GM18868 (cell line): ENCODE measurements around the gene CCDC178.
A peak's percentile ranks its signal among the peaks of the same experiment; 100 is the strongest.
"Not testable (repeated sequence)": the region's sequence is repeated elsewhere in the genome, so short reads cannot be mapped to it uniquely, and the experiment has no call there.

Source experiments
- ATAC-seq: cut with Tn5 transposase; IDR thresholded peaks from one replicate; pipeline ENCODE4 v1.9.1; 2021; ENCODE audit warnings: mild to moderate bottlenecking, moderate library complexity; ENCODE audit not compliant: unreplicated experiment

The CCDC178 gene

DNA sequence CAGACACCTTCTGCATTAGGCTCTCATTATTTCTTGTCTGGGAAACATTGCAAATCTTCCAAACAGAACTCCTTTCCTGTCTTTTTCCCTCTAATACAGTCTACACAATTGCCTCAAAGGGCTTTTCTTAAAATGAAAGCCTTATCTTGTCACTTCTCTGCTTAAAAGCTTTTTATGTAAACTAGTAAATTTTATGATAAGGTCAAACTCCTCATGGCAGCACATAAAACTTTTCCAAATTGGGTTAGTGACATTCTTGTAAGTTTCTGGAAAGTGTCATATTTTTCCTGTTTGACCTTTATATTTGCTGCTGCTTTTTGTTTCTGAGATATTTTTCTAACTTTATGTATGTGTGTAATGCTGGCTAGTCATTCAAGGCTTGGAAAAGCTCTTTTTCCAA, 406.3 kb downstream of the CCDC178 start:
- ATAC-seq = no peak

DNA sequence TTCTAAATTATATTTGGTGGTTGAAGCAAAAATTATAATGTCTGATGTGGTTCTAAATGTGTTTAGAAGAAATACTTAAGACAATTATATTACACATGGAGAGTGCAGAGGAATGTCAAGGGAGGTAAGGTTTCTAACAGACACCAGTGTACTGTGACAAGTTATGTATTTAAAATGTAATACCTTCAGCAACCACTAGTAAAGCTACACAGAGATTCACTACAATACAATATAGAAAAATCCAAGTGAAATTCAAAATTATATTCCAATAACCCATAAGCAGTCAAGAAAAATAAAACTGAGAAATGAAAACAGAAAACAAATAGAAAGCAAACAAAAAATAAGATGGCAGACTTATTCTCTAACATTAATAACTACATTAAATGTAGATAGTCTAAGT, 418.2 kb downstream of the CCDC178 start:
- ATAC-seq = peak; percentile 66

DNA sequence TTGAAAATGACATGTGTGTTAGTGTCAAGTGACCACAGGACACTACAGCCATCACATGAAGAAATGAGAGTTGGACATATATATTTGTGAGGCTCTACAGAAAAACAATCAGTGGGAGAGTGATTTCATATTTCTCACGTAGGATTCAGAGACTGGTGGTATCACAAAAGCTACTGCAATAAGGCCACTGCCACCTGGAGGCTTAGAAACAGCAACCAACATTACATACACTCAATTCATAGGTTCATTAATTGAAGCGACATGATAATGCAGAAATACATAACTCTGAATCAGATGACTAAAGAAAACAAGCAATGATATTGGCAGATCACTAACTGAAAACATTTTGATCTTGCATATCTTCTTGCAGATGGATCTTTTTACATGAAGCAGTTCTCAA, 419.6 kb downstream of the CCDC178 start:
- ATAC-seq = no peak

GRCh38 chr18:33014060-33014796, 426.3 kb downstream of the CCDC178 start:
- no peak for ATAC-seq

GRCh38 chr18:33010149-33010548, 430.4 kb downstream of the CCDC178 start:
- ATAC-seq = no peak

- ATAC-seq = no peak
Observed at GRCh38 chr18:32998921-32999320, 441.6 kb downstream of the CCDC178 start.

DNA sequence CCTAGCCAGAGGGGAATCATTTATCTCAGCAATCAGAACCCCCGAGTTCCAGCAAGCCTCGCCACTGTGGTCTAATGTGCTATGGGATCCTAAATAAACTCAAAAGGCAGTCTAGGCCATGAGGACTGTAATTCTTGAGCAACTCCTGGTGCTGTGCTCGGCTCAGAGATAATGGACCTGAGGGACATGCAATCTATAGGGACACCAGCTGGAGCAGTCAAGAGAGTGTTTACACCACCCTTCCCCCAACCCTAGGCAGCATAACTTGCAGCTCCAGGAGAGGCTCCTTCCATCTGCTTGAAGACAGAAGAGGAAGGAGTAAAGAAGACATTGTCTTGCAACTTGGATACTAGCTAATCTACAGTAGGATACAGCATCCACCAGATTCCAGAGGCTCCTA, 442.2 kb downstream of the CCDC178 start:
- ATAC-seq = no peak

GRCh38 chr18:32983721-32984120, 456.8 kb downstream of the CCDC178 start:
- ATAC-seq = no peak

DNA sequence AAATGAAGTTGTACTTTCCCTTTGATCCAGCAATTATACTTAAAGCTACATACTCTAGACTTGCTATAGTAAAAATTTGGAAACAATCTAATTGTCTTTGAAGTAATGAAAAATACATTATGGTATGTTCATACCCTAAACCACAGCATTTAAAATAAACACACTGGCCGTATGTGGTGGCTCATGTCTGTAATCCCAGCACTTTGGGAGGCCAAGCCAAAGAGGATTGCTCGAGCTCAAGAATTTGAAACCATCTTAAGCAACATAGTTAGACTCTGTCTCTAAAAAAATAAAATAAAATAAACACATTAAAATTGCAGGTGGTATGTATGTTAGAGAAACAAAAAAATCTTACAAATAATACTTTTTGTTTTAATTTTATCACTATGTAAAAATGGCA, 459.6 kb downstream of the CCDC178 start:
- no peak for ATAC-seq

- no peak for ATAC-seq
Observed at GRCh38 chr18:32975501-32975900, 465.0 kb downstream of the CCDC178 start.

DNA sequence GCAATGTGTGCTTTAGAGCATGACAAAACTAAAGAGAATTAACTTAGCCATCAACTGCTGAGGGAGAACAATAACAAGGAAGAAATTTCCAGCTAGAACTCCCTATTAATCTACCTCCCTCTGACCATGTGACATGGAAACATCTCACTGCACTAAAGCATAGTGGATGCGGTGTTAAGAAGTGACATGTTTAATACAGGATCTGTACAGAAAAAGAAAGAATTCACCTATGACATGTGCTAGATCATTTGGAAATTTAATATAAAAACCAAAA, 465.4 kb downstream of the CCDC178 start:
- no peak for ATAC-seq

- peak; percentile 94 for ATAC-seq
Observed at GRCh38 chr18:32974421-32975162, 465.9 kb downstream of the CCDC178 start.

DNA sequence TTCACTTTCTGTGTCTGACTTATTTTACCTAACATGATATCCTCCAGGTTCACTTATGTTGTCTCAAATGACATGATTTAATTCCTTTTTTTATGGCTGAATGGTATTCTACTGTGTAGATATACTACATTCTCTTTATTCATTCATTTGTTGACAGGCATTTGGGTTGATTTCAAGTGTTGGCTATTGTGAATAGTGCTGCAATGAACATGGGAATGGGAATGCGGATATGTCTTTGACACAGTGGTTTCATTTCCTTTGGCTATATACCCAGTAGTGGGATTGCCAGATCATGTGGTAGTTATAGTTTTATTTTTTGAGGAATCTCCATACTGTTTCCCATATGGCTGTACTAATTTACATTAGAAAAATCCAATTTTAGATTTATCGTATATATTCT, 472.3 kb downstream of the CCDC178 start:
- no peak for ATAC-seq

GRCh38 chr18:32966141-32966540, 474.4 kb downstream of the CCDC178 start:
- ATAC-seq = no peak

GRCh38 chr18:32961538-32961937, 479.0 kb downstream of the CCDC178 start:
- no peak for ATAC-seq

GRCh38 chr18:32958746-32959145, 481.8 kb downstream of the CCDC178 start:
- ATAC-seq = no peak

DNA sequence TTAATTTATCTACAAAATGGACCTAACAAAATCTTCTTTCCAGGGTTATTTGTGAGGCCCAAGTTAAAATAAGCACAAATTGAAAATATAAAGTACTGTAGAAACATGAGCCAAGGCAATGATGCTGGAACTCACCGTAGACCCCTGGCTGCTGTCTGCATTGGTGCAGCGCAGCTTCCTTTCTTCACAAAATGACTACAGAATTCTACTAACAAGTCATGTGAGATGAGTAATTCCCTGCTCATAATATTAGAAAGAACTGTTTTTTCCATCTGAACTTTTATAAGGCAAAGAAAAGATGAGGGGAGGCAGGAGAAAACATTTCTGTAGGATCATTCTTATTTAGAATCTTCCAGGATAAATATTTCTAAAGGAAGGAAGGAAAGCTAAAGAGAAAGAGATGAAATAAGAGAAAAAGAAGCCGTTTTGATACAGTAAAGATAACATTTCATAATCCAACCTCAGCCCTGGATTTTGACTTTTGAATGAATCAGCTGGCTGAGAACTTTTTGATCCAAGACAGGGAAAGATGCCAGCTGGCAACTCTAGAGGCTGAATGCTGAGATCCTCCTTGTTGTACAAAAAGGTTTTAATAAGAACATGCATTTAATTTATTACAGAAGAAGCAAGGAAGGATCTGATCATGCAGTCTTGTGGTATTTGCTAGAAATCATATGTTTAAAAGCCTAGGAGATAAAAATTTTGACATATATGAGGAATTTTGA, 483.8 kb downstream of the CCDC178 start:
- no peak for ATAC-seq

DNA sequence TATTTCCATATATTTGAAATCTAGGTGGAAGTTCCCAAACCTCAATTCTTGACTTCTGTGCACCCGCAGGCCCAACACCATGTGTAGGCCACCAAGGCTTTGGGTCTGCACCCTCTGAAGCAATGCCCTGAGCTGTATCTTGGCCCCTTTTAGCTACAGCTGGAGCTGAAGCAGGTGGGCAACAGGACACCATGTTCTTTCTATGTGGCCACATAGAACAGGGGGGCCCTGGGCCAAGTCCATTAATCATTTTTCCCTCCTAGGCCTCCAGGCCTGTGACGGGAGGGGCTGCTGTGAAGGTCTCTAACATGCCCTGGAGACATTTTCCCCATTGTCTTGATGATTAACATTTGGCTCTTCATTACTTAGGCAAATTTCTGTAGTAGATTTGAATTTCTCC, 488.2 kb downstream of the CCDC178 start:
- not testable (repeated sequence) for ATAC-seq

GRCh38 chr18:32937597-32937996, 502.9 kb downstream of the CCDC178 start:
- no peak for ATAC-seq

DNA sequence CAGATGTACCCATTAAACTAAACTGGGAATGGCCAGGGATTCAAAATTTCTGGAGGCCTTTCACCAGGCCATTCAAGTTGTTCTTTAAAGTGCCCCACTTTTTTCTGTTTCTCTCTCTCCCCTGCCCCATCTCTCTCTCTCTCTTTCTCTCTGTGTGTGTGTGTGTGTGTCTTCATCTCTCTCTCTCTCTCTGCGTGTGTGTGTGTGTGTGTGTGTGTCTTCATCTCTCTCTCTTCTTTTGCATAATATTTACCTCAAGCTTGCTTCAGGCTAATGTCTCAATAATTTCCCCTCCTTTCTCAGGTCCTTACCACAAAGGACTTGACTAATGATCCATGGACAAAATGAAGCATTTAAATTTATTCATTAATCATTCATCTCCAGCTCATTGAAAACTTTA, 503.5 kb downstream of the CCDC178 start:
- ATAC-seq = no peak

DNA sequence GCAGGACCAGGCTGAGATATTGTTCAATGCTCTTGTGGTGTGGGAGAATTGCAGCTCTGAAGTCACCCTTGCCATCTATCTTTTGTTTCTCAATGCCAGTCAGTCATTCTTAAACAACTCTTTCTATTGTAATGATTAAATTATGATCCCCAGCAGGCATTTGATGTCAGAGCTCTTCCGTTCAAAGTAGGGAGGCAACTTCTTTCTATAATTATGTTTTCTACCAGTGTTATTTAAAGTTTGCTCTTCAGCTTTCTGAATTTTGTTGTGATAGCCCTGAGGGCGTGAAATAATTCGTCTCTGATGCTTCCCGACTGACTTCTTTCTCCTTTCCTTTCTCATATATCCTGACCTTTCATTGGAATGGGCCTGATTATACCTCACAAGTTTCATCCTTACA, 506.3 kb downstream of the CCDC178 start:
- ATAC-seq = no peak

GRCh38 chr18:32930695-32931301, 509.7 kb downstream of the CCDC178 start:
- ATAC-seq = peak; percentile 100
